ENCODE results near the gene THSD4.

The THSD4 gene

DNA sequence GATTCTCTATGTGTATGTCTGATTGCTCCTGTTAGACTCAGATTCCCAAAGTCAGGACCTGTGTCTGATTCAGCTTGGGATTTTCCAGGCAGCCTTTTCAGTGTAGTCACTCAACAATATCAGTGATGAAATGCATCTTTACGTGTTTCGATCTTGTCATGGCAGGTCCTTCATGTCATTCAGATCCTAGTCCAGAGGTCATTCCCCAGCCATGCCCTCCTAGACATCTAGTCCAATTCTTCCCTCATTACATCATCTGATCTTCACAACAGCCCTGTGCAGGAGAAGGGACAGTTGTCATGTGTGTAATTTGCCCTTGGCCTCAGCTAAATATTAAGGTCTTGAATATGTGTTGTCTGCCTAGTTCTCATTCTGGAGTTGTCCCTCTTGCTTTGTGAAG lies 541.9 kb downstream of the THSD4 start:
- no peak for DNase-seq (ENCODE audit: low read depth in 1 of 2, low spot score in 1 of 2)
- no peak for TF ChIP-seq GABPA (IDR thresholded peaks at IDR 0.05; ENCODE audit: low read depth)
- TF ChIP-seq, protein P1, sequence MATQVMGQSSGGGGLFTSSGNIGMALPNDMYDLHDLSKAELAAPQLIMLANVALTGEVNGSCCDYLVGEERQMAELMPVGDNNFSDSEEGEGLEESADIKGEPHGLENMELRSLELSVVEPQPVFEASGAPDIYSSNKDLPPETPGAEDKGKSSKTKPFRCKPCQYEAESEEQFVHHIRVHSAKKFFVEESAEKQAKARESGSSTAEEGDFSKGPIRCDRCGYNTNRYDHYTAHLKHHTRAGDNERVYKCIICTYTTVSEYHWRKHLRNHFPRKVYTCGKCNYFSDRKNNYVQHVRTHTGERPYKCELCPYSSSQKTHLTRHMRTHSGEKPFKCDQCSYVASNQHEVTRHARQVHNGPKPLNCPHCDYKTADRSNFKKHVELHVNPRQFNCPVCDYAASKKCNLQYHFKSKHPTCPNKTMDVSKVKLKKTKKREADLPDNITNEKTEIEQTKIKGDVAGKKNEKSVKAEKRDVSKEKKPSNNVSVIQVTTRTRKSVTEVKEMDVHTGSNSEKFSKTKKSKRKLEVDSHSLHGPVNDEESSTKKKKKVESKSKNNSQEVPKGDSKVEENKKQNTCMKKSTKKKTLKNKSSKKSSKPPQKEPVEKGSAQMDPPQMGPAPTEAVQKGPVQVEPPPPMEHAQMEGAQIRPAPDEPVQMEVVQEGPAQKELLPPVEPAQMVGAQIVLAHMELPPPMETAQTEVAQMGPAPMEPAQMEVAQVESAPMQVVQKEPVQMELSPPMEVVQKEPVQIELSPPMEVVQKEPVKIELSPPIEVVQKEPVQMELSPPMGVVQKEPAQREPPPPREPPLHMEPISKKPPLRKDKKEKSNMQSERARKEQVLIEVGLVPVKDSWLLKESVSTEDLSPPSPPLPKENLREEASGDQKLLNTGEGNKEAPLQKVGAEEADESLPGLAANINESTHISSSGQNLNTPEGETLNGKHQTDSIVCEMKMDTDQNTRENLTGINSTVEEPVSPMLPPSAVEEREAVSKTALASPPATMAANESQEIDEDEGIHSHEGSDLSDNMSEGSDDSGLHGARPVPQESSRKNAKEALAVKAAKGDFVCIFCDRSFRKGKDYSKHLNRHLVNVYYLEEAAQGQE (IDR thresholded peaks at IDR 0.05; ENCODE audit: insufficient replicate concordance, low read depth): no peak
- TF ChIP-seq, protein P2, sequence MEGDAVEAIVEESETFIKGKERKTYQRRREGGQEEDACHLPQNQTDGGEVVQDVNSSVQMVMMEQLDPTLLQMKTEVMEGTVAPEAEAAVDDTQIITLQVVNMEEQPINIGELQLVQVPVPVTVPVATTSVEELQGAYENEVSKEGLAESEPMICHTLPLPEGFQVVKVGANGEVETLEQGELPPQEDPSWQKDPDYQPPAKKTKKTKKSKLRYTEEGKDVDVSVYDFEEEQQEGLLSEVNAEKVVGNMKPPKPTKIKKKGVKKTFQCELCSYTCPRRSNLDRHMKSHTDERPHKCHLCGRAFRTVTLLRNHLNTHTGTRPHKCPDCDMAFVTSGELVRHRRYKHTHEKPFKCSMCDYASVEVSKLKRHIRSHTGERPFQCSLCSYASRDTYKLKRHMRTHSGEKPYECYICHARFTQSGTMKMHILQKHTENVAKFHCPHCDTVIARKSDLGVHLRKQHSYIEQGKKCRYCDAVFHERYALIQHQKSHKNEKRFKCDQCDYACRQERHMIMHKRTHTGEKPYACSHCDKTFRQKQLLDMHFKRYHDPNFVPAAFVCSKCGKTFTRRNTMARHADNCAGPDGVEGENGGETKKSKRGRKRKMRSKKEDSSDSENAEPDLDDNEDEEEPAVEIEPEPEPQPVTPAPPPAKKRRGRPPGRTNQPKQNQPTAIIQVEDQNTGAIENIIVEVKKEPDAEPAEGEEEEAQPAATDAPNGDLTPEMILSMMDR (IDR thresholded peaks at IDR 0.05; ENCODE audit: insufficient read depth, low read length): no peak
- no peak for TF ChIP-seq SPI1 (IDR thresholded peaks at IDR 0.05; ENCODE audit: borderline replicate concordance, low read depth)
- no peak for TF ChIP-seq POLR2AphosphoS5 (IDR thresholded peaks at IDR 0.05; ENCODE audit: low read depth)
- Histone ChIP-seq H3K27ac (replicated peaks) (no peak overlapping the region), H3K27me3 (ENCODE audit: insufficient read depth, poor library complexity, severe bottlenecking) (peaks cover under 1% of the 10 kb centered on the region), H3K4me3 (replicated peaks; ENCODE audit: insufficient read depth, low read length) (no peak overlapping the region)

DNA sequence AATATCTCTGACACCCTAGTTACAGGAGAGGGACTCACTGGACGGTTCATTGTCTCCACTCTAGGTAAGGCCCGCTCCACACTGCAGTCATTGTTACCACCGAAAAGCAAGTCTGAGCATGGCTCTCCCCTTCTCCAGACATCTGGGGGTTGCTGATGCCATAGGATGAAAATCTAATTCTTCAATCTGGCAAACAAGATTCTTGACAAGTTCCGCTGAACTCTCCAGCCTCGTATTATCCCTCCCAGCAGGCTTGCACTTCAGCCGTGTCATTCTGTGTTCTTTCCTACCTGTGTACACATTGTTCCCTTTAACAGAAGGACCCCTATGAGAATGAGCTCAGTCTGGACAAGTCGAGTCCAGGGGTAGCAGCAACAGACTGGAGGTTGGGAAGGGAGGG lies 542.8 kb downstream of the THSD4 start:
- TF ChIP-seq POLR2AphosphoS5 (IDR thresholded peaks at IDR 0.05; ENCODE audit: low read depth): no peak
- DNase-seq (ENCODE audit: low read depth in 1 of 2, low spot score in 1 of 2): no peak

DNA sequence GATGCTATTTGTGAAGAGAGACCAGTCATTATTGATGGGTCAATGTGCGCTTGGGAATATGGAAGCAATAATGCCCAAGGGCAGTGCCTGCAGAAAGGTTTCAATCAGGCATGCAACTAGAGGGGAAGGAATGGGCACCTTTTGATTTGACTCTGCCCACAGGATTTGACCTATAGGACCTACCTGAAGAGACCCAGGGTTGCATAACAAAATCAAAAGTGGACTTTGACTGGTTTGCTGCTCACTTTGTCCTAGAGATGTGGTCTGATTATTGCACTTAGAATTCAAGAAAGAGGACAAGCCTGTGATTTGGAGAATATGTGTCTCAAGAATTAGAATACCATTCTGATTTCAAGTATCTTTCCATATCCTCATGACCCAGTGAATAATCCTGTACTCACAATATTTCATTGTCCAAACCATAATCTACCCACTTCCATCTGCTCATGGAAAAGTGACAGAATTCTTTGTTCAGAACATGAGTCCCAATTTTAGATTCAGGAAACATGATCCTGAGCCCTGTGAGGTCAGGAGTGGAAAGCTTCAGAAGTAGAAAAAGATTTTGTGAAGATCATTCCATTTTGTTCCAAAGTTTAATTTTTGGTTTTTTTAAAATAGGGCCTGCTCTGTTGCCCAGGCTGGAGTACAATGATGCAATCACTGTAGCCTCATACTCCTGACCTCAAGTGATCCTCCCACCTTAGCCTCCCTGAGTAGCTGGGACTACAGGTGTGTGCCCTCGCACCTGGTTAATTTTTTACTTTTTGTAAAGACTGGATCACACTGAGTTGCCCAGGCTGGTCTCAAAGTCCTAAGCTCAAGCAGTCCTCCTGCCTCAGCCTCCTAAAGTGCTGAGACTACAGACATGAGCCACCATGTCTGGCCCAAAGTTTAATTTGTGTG lies 543.8 kb downstream of the THSD4 start:
- H3K27ac ChIP-seq (replicated peaks): no peak overlapping the region
- no peak for DNase-seq (ENCODE audit: low read depth in 1 of 2, low spot score in 1 of 2)

More for the DNA sequence above, 542.8 kb downstream of the THSD4 start:
- H3K27ac ChIP-seq (replicated peaks): no peak overlapping the region
- H3K27me3 ChIP-seq (ENCODE audit: insufficient read depth, poor library complexity, severe bottlenecking): peaks cover 3% of the 10 kb centered on the region
- H3K4me3 ChIP-seq (replicated peaks; ENCODE audit: insufficient read depth, low read length): no peak overlapping the region

More for the DNA sequence above, 543.8 kb downstream of the THSD4 start:
- TF ChIP-seq, protein P1 (IDR thresholded peaks at IDR 0.05; ENCODE audit: insufficient replicate concordance, low read depth): no peak
- TF ChIP-seq, protein P2 (IDR thresholded peaks at IDR 0.05; ENCODE audit: insufficient read depth, low read length): no peak
- TF ChIP-seq SPI1 (IDR thresholded peaks at IDR 0.05; ENCODE audit: borderline replicate concordance, low read depth) (no peak), POLR2AphosphoS5 (IDR thresholded peaks at IDR 0.05; ENCODE audit: low read depth) (no peak), GABPA (IDR thresholded peaks at IDR 0.05; ENCODE audit: low read depth) (no peak)
- no peak overlapping the region for H3K4me3 ChIP-seq (replicated peaks; ENCODE audit: insufficient read depth, low read length)
- H3K27me3 ChIP-seq (ENCODE audit: insufficient read depth, poor library complexity, severe bottlenecking): peaks cover 3% of the 10 kb centered on the region

All from HL-60 (cell line).